ENCODE data around the gene DTNB. TPM values are rescaled to one million over a fixed set of nuclear protein-coding genes. Genes with fewer than 3 reads are reported as not detected.

Gene DTNB
- total RNA-seq, 2 experiments from 2014 or later = 27.3 to 29.1 TPM

GRCh38 chr2:25374827-25375226 is 298.6 kb downstream of the DTNB start:
- Mint-ChIP-seq H3K9me3 (no peaks in the 10 kb centered on the region), H3K4me1 (ENCODE audit: low read depth) (peaks cover 37% of the 10 kb centered on the region), H3K36me3 (ENCODE audit: low read depth) (no peaks in the 10 kb centered on the region), H3K4me3 (no peak overlapping the region), H3K27ac (no peak overlapping the region), H3K27me3 (no peaks in the 10 kb centered on the region)
- ChIA-PET CTCF (interaction anchor here (1.0 to 10.7 kb wide), 4 partner anchors 9 to 66 kb away, joined by 3 to 121 read pairs (median 16); partner anchors contain the start of gene DNMT3A), POLR2A (interaction anchor here (1.5 to 2.9 kb wide), 4 partner anchors 10 to 32 kb away, joined by 5 to 22 read pairs (median 13); partner anchors contain the start of gene DNMT3A)
- intact Hi-C loops (cut with micrococcal nuclease) = loop anchor here (5.0 kb wide), 1 partner anchor 33 kb away; the partner anchor contains the start of gene DNMT3A
- TF ChIP-seq CTCF (IDR thresholded peaks at IDR 0.05) = no peak
- ATAC-seq (no peak), DNase-seq (no peak)

DNA sequence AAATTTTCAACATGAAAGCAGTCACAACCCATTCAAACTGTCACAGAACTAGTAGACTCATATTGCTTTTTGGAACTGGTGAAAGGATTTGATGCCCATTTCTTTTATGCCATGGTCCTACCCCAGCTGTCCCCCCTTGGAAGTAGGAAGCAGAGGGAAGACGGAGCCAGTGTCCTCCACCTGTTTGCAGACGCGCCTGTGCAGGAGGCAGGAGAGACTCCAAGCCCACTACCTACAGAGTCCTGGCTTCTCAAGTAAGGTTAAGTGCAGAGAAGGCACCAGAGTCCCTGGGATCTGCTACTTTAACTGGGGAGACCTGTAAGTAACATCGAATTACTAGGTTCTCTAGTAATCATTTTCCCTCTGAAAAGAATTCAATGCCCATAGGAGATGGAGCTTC is 299.0 kb downstream of the DTNB start:
- Mint-ChIP-seq H3K9me3 (no peaks in the 10 kb centered on the region), H3K4me3 (no peak overlapping the region), H3K4me1 (ENCODE audit: low read depth) (peaks cover 34% of the 10 kb centered on the region), H3K27ac (no peak overlapping the region), H3K36me3 (ENCODE audit: low read depth) (no peaks in the 10 kb centered on the region), H3K27me3 (no peaks in the 10 kb centered on the region)
- ChIA-PET POLR2A (interaction anchor here (1.9 to 2.6 kb wide), 2 partner anchors 10 to 12 kb away, joined by 7 to 14 read pairs; no protein-coding TSS in a partner anchor), CTCF (interaction anchor here (1.0 to 10.7 kb wide), 2 partner anchors 9 to 12 kb away, joined by 3 to 121 read pairs; no protein-coding TSS in a partner anchor)
- DNase-seq (no peak), ATAC-seq (no peak)
- intact Hi-C loops (cut with micrococcal nuclease) = no loop called here
- TF ChIP-seq CTCF (IDR thresholded peaks at IDR 0.05) = no peak

GRCh38 chr2:25373269-25373981 is 300.0 kb downstream of the DTNB start:
- intact Hi-C loops (cut with micrococcal nuclease) = no loop called here
- no peak overlapping the region for H3K27ac Mint-ChIP-seq
- ChIA-PET CTCF (interaction anchor here (1.0 to 10.7 kb wide), 3 partner anchors 11 to 96 kb away, joined by 3 to 121 read pairs (median 5); no protein-coding TSS in a partner anchor), POLR2A (interaction anchor here (1.9 kb wide), 1 partner anchor 11 kb away, joined by 7 read pairs; no protein-coding TSS in a partner anchor)
- no peaks in the 10 kb centered on the region for H3K9me3 Mint-ChIP-seq
- TF ChIP-seq CTCF (IDR thresholded peaks at IDR 0.05) = no peak
- no peaks in the 10 kb centered on the region for H3K36me3 Mint-ChIP-seq (ENCODE audit: low read depth)
- peaks cover 24% of the 10 kb centered on the region for H3K4me1 Mint-ChIP-seq (ENCODE audit: low read depth)
- no peak overlapping the region for H3K4me3 Mint-ChIP-seq
- H3K27me3 Mint-ChIP-seq = no peaks in the 10 kb centered on the region
- ATAC-seq (no peak), DNase-seq (no peak)

GRCh38 chr2:25372405-25373268 is 300.7 kb downstream of the DTNB start:
- POLR2A ChIA-PET = interaction anchor here (1.0 to 1.9 kb wide), 2 partner anchors 10 to 11 kb away, joined by 4 to 7 read pairs; no protein-coding TSS in a partner anchor
- H3K27ac Mint-ChIP-seq = no peak overlapping the region
- TF ChIP-seq CTCF (IDR thresholded peaks at IDR 0.05) = no peak
- intact Hi-C loops (cut with micrococcal nuclease) = no loop called here
- DNase-seq (no peak), ATAC-seq (no peak)
- CTCF ChIA-PET = interaction anchor here (1.0 to 10.7 kb wide), 4 partner anchors 11 to 96 kb away, joined by 3 to 121 read pairs (median 4); no protein-coding TSS in a partner anchor
- no peaks in the 10 kb centered on the region for H3K27me3 Mint-ChIP-seq
- no peak overlapping the region for H3K4me3 Mint-ChIP-seq
- no peaks in the 10 kb centered on the region for H3K9me3 Mint-ChIP-seq
- peaks cover 18% of the 10 kb centered on the region for H3K4me1 Mint-ChIP-seq (ENCODE audit: low read depth)
- no peaks in the 10 kb centered on the region for H3K36me3 Mint-ChIP-seq (ENCODE audit: low read depth)
